ENCODE data around the gene ACP1.

The ACP1 gene

DNA sequence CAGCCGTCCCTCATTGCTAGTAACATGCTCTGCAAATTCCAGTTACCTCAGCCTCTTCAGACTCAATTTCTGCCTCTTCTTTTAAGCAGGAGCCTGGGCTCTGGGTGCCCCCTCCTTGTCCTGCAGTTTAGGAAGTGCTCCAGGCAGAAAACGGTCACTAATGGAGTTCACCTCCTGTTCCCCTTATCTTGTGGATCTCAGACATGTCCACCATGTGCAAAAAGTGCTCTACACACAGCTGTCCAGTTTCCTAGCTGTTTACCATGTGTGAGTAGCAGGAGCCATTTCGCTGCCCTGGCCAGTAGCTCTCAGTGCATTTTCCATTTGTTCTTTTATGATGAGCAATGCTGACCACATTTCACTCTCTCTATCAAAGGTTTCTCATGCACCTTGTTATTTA, 5.8 kb upstream of the ACP1 start:
- no peaks in the 10 kb centered on the region for H3K4me1 ChIP-seq (ENCODE audit: control insufficient read depth, insufficient read depth, low read length)
- no peaks in the 10 kb centered on the region for H3K27me3 ChIP-seq (ENCODE audit: control insufficient read depth, insufficient read depth, low read length)
- no peaks in the 10 kb centered on the region for H3K36me3 ChIP-seq (ENCODE audit: control insufficient read depth, insufficient read depth, low read length)
- H3K27ac ChIP-seq (ENCODE audit: low read depth, low read length): no peak overlapping the region
- no peak overlapping the region for H3K4me3 ChIP-seq (ENCODE audit: low read length)
- no peak overlapping the region for H3K9ac ChIP-seq (ENCODE audit: low read length)

GRCh38 chr2:259789-260331, 4.9 kb upstream of the ACP1 start:
- Histone ChIP-seq H3K9ac (ENCODE audit: low read length) (no peak overlapping the region), H3K4me3 (ENCODE audit: low read length) (no peak overlapping the region), H3K27ac (ENCODE audit: low read depth, low read length) (no peak overlapping the region), H3K36me3 (ENCODE audit: control insufficient read depth, insufficient read depth, low read length) (no peaks in the 10 kb centered on the region), H3K4me1 (ENCODE audit: control insufficient read depth, insufficient read depth, low read length) (no peaks in the 10 kb centered on the region), H3K27me3 (ENCODE audit: control insufficient read depth, insufficient read depth, low read length) (no peaks in the 10 kb centered on the region)

DNA sequence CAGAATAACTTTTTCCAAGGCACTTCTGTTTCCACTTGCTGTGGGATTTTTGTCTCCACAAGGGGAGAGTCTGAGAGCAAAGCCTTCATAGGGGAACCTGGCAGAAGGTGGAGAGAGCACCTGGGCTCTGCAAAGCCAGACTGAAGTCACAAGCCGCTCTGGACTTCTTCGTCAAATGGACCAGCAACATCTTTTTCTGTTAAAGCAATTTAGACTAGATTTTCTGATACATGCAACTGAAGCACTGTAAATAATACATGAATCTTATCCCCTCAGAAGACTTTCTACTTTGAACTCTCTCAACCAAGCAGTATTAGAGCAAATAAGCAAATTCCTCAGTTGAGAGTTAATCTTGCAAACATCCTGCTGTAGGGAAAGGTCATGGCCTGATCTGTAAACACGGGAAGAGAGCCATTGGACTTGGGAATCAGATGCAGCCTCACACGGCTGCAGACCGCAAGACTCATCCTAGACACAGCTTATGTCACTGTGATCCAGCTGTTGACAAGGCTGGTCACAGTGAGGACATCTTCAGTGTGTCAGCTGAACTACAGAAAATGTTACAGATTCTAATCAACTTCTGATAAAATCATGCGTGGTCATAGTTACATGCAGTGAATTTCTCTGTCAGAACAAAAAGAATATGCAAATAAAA, 4.1 kb upstream of the ACP1 start:
- Histone ChIP-seq H3K4me3 (ENCODE audit: low read length) (no peak overlapping the region), H3K27ac (ENCODE audit: low read depth, low read length) (no peak overlapping the region), H3K9ac (ENCODE audit: low read length) (no peak overlapping the region), H3K27me3 (ENCODE audit: control insufficient read depth, insufficient read depth, low read length) (no peaks in the 10 kb centered on the region), H3K4me1 (ENCODE audit: control insufficient read depth, insufficient read depth, low read length) (peaks cover 3% of the 10 kb centered on the region), H3K36me3 (ENCODE audit: control insufficient read depth, insufficient read depth, low read length) (no peaks in the 10 kb centered on the region)

GRCh38 chr2:262117-262516, 2.6 kb upstream of the ACP1 start:
- no peak overlapping the region for H3K9ac ChIP-seq (ENCODE audit: low read length)
- H3K4me1 ChIP-seq (ENCODE audit: control insufficient read depth, insufficient read depth, low read length): peaks cover 7% of the 10 kb centered on the region
- no peak overlapping the region for H3K27ac ChIP-seq (ENCODE audit: low read depth, low read length)
- no peaks in the 10 kb centered on the region for H3K36me3 ChIP-seq (ENCODE audit: control insufficient read depth, insufficient read depth, low read length)
- H3K4me3 ChIP-seq (ENCODE audit: low read length): no peak overlapping the region
- no peaks in the 10 kb centered on the region for H3K27me3 ChIP-seq (ENCODE audit: control insufficient read depth, insufficient read depth, low read length)

DNA sequence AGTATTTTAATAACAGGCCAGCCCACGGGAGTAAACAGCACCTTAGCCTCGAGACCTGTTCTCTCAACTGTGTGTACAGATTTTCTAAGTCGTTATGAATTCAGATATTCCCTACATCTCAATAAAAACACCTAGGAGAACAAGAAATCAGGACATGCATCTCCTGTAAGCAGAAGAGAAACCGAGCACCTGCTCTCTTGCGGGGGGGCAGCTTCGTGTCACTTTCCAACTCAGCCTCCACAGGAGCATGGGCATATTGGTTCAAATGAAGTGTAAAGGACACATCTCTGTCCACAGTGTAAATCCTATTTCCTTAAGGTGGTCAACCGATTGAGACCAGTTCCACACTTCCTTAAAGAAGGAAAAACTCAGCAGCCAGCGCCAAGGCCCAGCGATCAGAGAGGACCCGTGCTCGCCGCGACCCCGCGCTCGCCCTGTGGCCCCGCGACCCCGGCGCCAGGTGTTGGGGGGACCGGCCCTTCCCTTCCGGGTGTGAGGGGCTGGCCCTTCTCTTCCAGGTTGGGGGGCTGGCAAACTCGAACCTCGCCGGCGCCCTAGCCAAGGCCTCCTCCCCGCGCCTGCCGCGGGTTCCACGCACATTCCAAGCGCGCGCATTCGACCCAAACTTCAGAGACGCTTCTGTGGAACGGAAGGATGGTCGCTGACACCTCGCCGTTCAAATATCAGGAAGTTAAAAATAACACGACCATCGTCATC, 1.6 kb upstream of the ACP1 start:
- Histone ChIP-seq H3K4me1 (ENCODE audit: control insufficient read depth, insufficient read depth, low read length) (peaks cover 7% of the 10 kb centered on the region), H3K27ac (ENCODE audit: low read depth, low read length) (no peak overlapping the region)

GRCh38 chr2:263774-264492, 814 bp upstream of the ACP1 start, which contains the start of gene SH3YL1:
SH3YL1 (minus strand) TSS chr2:264032; CDS start chr2:263984, 48 bp downstream.
- Histone ChIP-seq H3K36me3 (ENCODE audit: control insufficient read depth, insufficient read depth, low read length) (no peaks in the 10 kb centered on the region), H3K27ac (ENCODE audit: low read depth, low read length) (peak within 1 kb of the TSS; percentile 61), H3K9ac (ENCODE audit: low read length) (peak within 1 kb of the TSS; percentile 60), H3K27me3 (ENCODE audit: control insufficient read depth, insufficient read depth, low read length) (no peaks in the 10 kb centered on the region), H3K4me1 (ENCODE audit: control insufficient read depth, insufficient read depth, low read length) (peaks cover 7% of the 10 kb centered on the region), H3K4me3 (ENCODE audit: low read length) (peak within 1 kb of the TSS; percentile 79)

More for the DNA sequence above, 1.6 kb upstream of the ACP1 start:
- Histone ChIP-seq H3K9ac (ENCODE audit: low read length) (no peak overlapping the region), H3K36me3 (ENCODE audit: control insufficient read depth, insufficient read depth, low read length) (no peaks in the 10 kb centered on the region), H3K27me3 (ENCODE audit: control insufficient read depth, insufficient read depth, low read length) (no peaks in the 10 kb centered on the region), H3K4me3 (ENCODE audit: low read length) (peak overlapping the region; percentile 79)

DNA sequence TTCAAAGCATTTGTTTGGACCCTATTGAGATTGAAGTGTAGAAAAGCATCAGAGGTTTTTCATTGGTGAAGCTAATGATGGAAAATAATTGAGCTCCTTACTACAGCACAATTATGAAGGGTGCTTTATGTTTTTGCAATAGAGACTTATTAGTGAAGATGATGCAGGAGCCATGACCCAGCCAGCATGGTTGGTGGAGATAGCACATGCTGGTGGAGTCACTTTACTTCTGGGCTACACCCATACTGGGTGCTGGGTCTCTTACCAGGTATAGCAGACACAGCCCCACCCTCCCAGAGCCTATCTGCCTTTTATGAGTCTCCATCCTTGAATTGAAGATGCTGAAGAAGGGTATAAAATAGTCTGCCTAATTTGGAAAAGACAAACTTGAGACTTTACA, 3.6 kb downstream of the ACP1 start:
- Histone ChIP-seq H3K27ac (ENCODE audit: low read depth, low read length) (no peak overlapping the region), H3K36me3 (ENCODE audit: control insufficient read depth, insufficient read depth, low read length) (no peaks in the 10 kb centered on the region), H3K27me3 (ENCODE audit: control insufficient read depth, insufficient read depth, low read length) (no peaks in the 10 kb centered on the region), H3K4me1 (ENCODE audit: control insufficient read depth, insufficient read depth, low read length) (peaks cover 7% of the 10 kb centered on the region), H3K4me3 (ENCODE audit: low read length) (no peak overlapping the region), H3K9ac (ENCODE audit: low read length) (no peak overlapping the region)

DNA sequence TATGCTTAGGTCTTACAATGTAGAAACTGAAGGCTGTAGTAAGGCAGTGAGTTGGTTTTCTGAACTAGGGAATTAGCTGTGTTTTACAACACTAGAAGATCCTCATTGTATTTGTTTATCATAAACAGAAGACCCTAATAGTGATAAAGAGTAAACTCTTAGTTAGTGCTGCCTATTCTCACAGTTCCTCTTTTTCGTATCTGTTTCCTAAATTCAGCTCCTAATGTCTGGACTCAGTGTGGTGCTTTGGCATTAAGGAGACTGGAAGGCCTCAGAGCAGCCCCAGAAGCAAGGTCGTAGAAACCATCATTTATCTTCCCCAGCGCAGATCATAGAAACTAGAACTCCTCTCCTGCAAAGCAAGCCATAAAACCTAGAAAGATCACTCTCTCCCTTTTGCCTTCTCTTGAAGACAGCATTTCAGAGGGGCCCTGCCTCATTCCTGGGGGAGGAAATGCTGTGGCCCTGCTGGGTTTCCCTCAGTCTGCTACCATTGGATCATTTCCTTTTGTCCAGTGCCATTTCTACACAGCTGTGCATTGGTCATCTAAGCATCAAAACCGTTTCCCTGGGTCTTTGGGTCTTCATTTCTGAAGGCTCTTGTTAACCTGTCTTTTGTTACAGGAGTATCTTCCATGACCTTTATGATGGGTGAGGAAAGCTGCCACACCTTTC, 4.7 kb downstream of the ACP1 start:
- peaks cover 7% of the 10 kb centered on the region for H3K4me1 ChIP-seq (ENCODE audit: control insufficient read depth, insufficient read depth, low read length)

GRCh38 chr2:270861-271260, 6.1 kb downstream of the ACP1 start:
- Histone ChIP-seq H3K9ac (ENCODE audit: low read length) (no peak overlapping the region), H3K27me3 (ENCODE audit: control insufficient read depth, insufficient read depth, low read length) (no peaks in the 10 kb centered on the region), H3K4me3 (ENCODE audit: low read length) (no peak overlapping the region), H3K27ac (ENCODE audit: low read depth, low read length) (no peak overlapping the region), H3K4me1 (ENCODE audit: control insufficient read depth, insufficient read depth, low read length) (peaks cover 3% of the 10 kb centered on the region), H3K36me3 (ENCODE audit: control insufficient read depth, insufficient read depth, low read length) (no peaks in the 10 kb centered on the region)

More for the DNA sequence above, 4.7 kb downstream of the ACP1 start:
- Histone ChIP-seq H3K27me3 (ENCODE audit: control insufficient read depth, insufficient read depth, low read length) (no peaks in the 10 kb centered on the region), H3K9ac (ENCODE audit: low read length) (no peak overlapping the region), H3K4me3 (ENCODE audit: low read length) (no peak overlapping the region), H3K36me3 (ENCODE audit: control insufficient read depth, insufficient read depth, low read length) (no peaks in the 10 kb centered on the region), H3K27ac (ENCODE audit: low read depth, low read length) (no peak overlapping the region)

DNA sequence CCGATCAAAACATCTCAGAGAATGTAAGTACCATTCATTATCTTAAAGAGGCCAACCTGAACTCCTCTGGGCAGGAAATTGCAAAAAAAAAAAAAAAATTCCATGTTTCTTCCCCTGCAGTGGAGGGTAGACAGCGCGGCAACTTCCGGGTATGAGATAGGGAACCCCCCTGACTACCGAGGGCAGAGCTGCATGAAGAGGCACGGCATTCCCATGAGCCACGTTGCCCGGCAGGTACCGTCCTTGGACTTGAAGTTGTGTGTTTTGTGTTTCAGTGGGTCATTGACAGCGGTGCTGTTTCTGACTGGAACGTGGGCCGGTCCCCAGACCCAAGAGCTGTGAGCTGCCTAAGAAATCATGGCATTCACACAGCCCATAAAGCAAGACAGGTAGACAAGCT, 7.2 kb downstream of the ACP1 start:
- Histone ChIP-seq H3K36me3 (ENCODE audit: control insufficient read depth, insufficient read depth, low read length) (no peaks in the 10 kb centered on the region), H3K4me1 (ENCODE audit: control insufficient read depth, insufficient read depth, low read length) (no peaks in the 10 kb centered on the region), H3K9ac (ENCODE audit: low read length) (no peak overlapping the region), H3K4me3 (ENCODE audit: low read length) (no peak overlapping the region), H3K27ac (ENCODE audit: low read depth, low read length) (no peak overlapping the region), H3K27me3 (ENCODE audit: control insufficient read depth, insufficient read depth, low read length) (no peaks in the 10 kb centered on the region)

DNA sequence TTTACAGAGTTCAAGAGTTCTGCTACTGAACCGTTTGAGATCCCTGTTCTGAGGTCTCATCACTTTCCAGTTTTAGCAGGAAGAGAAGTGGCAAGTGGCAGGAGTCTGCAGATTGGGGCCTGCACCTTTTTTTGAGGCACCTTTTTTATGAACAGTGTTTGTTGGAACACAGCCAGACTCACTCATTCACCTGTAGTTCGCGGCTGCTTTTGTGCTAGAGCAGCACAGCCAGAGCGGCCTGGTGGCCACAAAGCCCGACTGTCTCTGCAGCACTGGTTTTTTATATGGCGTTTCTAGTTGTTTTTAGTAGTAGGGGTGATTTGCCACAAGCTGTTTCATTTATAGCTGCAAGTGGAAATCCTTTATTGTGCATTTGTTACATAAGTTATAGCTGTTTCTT, 8.6 kb downstream of the ACP1 start:
- Histone ChIP-seq H3K27ac (ENCODE audit: low read depth, low read length) (no peak overlapping the region), H3K4me3 (ENCODE audit: low read length) (no peak overlapping the region), H3K27me3 (ENCODE audit: control insufficient read depth, insufficient read depth, low read length) (no peaks in the 10 kb centered on the region), H3K4me1 (ENCODE audit: control insufficient read depth, insufficient read depth, low read length) (no peaks in the 10 kb centered on the region), H3K36me3 (ENCODE audit: control insufficient read depth, insufficient read depth, low read length) (peaks cover 4% of the 10 kb centered on the region), H3K9ac (ENCODE audit: low read length) (no peak overlapping the region)

DNA sequence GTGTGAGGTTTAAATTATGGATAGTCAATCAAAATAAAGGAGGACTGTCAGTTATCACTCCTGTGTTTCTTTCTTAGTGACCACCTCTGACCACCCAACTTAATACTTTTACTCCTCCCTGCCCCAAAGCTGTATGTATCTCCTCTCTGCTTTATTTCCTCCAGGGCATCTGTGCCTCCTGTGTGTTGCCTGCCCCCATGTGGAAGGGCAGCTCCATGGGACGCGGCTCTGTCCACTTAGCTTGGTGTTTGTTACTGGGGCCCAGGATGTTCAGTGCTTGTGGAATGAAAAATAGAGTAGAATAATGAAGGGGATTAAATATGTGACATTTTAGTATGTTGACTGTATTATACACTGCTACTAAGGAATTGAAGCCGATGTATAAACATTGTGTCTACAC, 9.8 kb downstream of the ACP1 start:
- no peak overlapping the region for H3K27ac ChIP-seq (ENCODE audit: low read depth, low read length)
- no peak overlapping the region for H3K4me3 ChIP-seq (ENCODE audit: low read length)
- no peaks in the 10 kb centered on the region for H3K27me3 ChIP-seq (ENCODE audit: control insufficient read depth, insufficient read depth, low read length)
- no peaks in the 10 kb centered on the region for H3K4me1 ChIP-seq (ENCODE audit: control insufficient read depth, insufficient read depth, low read length)
- H3K36me3 ChIP-seq (ENCODE audit: control insufficient read depth, insufficient read depth, low read length): peaks cover 6% of the 10 kb centered on the region
- H3K9ac ChIP-seq (ENCODE audit: low read length): no peak overlapping the region

Data from rectal smooth muscle tissue (tissue), 1 donor.